Uterus (tissue), 4 donors: ENCODE results near the gene KCNG2. TPM values are rescaled to one million over a fixed set of nuclear protein-coding genes. Genes with fewer than 3 reads are reported as not detected.

Experiments used
- DNase-seq, 2 donors: peaks; one replicate each; pipeline ENCODE4 v3.0.0-alpha.2; 2019 to 2020
- H3K27ac ChIP-seq, 2 donors: fragments of 200-600 bp; sonication (generic); 1 replicate in 1 of 2; 2 replicates in 1 of 2; pipeline ENCODE4 v1.5.1; 2016 to 2018
- H3K27me3 ChIP-seq, 2 donors: fragments of 200-600 bp; sonication (generic); one replicate each; pipeline ENCODE4 v1.5.1; 2018 to 2019; ENCODE audit warnings: control low read depth in 1 of 2
- H3K36me3 ChIP-seq, 2 donors: fragments of 200-600 bp; sonication (generic); one replicate each; pipeline ENCODE4 v1.5.1; 2019; ENCODE audit warnings: control low read depth in 1 of 2
- H3K4me1 ChIP-seq, 2 donors: fragments of 200-600 bp; sonication (generic); one replicate each; pipeline ENCODE4 v1.5.1; 2018 to 2019; ENCODE audit warnings: control low read depth in 1 of 2
- H3K4me3 ChIP-seq, 2 donors: fragments of 200-600 bp; sonication (generic); 1 replicate in 1 of 2; 2 replicates in 1 of 2; pipeline ENCODE4 v1.5.1; 2018 to 2019; ENCODE audit warnings: mild to moderate bottlenecking in 1 of 2
- H3K9me3 ChIP-seq, 2 donors: fragments of 200-600 bp; sonication (generic); one replicate each; pipeline ENCODE4 v1.5.1; 2019; ENCODE audit warnings: control low read depth in 1 of 2
- CTCF ChIP-seq, 4 experiments: fragments of 200-600 bp in 2 of 4; fragments of 450-650 bp in 2 of 4; sonication (generic) in 2 of 4; IDR thresholded peaks; one replicate each; pipeline ENCODE4 v1.5.1; 2016 to 2019; ENCODE audit warnings: antibody characterized with exemption in 4 of 4, mild to moderate bottlenecking in 2 of 4, moderate library complexity in 1 of 4
- POLR2A ChIP-seq, 2 donors: fragments of 450-650 bp; IDR thresholded peaks; one replicate each; pipeline ENCODE4 v1.6.1; 2016; ENCODE audit warnings: antibody characterized with exemption in 2 of 2, mild to moderate bottlenecking in 1 of 2, moderate library complexity in 1 of 2
- intact Hi-C: fragments of 100-400 bp; cut with DNase I; formaldehyde crosslinking; loops from one replicate; pipeline ENCODE4 v1.15.1; 2023; ENCODE audit warnings: low total_unique reads
- total RNA-seq, 4 donors: library from RNA; depleted of rRNA in 3 of 4; stranded (reverse); fragments of >200 nt in 3 of 4; gene quantifications; one replicate each; pipeline versions ENCODE4 v1.1.0 to v1.2.4, GENCODE V29; 2014 to 2023
- donor health status: DM: yes; HTN: yes; CAD: no.

Gene KCNG2
- total RNA-seq, 4 donors from 2014 or later, result 0.59 TPM; not detected in 3

DNA sequence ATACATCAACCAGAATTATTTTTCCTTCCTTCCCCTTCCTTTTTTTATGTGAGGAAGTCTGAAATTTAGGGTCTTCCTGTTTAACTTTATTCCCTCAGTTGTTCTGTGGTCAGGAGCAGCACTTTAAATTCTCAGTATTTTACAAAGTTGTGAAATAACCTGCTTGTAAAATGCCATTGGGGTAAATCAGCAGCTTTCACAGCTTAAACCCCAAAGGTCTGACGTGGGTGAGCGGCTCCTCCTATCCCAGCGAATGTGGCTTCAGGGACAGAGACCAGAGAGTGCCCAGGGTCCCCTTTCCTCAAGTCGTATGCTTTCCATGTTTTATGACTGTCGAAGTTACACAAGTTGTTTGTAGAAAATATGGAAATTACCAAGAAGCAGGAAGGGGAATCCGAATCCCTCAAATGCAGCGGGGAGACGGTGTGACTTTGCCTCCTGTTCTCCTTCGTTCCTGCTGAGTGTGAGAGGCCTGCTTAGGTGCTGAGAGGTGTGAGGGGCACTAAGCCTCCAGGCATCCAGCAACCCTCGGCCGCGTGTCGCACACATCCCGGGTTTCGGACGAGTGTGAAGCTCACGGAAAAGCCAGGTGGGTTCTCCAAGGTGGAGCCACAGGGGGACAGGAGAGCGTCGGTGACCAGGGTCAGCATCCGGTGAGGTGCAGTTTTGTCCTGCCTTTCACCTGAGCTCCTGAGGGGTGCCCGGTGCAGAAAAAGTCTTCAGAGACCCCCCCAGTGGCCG, 10.8 kb upstream of the KCNG2 start:
- Histone ChIP-seq H3K9me3 (no peaks in the 10 kb centered on the region), H3K4me1 (peaks cover 0 to 6% of the 10 kb centered on the region in 2 donors)
- no peak for DNase-seq

DNA sequence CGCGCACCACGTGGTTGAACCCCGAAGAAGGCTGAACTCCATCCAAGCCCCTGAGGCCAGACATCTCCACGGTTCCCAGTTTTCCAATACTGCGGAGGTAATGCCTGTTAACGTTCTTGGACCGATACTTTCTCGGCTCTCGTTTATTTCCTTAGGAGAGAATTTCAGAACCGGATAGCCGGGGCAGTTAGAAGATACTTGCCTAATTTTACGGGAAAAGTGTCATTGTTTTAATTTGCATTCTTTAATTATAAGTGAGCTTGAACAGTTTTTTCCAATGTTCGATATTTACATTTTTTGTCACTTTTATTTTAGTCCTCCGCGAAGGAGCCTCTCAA, 10.2 kb upstream of the KCNG2 start:
- intact Hi-C loops, result no loop called here
- peaks cover 5 to 20% of the 10 kb centered on the region in 2 donors for H3K27me3 ChIP-seq
- H3K4me3 ChIP-seq, result no peak overlapping the region
- no peak for DNase-seq
- H3K36me3 ChIP-seq, result no peaks in the 10 kb centered on the region
- no peaks in the 10 kb centered on the region for H3K9me3 ChIP-seq
- TF ChIP-seq CTCF (IDR thresholded peaks at IDR 0.05) (no peak), POLR2A (IDR thresholded peaks at IDR 0.05) (no peak)
- peaks cover 0 to 6% of the 10 kb centered on the region in 2 donors for H3K4me1 ChIP-seq
- H3K27ac ChIP-seq, result no peak overlapping the region

More for the DNA sequence above, 10.8 kb upstream of the KCNG2 start:
- no peaks in the 10 kb centered on the region for H3K36me3 ChIP-seq
- no peak overlapping the region for H3K4me3 ChIP-seq
- intact Hi-C loops, result no loop called here
- peaks cover 5 to 20% of the 10 kb centered on the region in 2 donors for H3K27me3 ChIP-seq
- TF ChIP-seq CTCF (IDR thresholded peaks at IDR 0.05) (no peak), POLR2A (IDR thresholded peaks at IDR 0.05) (no peak)
- H3K27ac ChIP-seq, result no peak overlapping the region

GRCh38 chr18:79787865-79788733, 9.6 kb upstream of the KCNG2 start:
- intact Hi-C loops, result no loop called here
- Histone ChIP-seq H3K4me1 (peaks cover 0 to 6% of the 10 kb centered on the region in 2 donors), H3K27ac (no peak overlapping the region), H3K9me3 (no peaks in the 10 kb centered on the region), H3K36me3 (no peaks in the 10 kb centered on the region), H3K4me3 (no peak overlapping the region), H3K27me3 (peaks cover 5 to 24% of the 10 kb centered on the region in 2 donors)
- TF ChIP-seq POLR2A (IDR thresholded peaks at IDR 0.05) (no peak), CTCF (IDR thresholded peaks at IDR 0.05) (no peak)
- DNase-seq, result no peak

GRCh38 chr18:79788734-79789085, 9.0 kb upstream of the KCNG2 start:
- Histone ChIP-seq H3K4me1 (peaks cover 0 to 6% of the 10 kb centered on the region in 2 donors), H3K36me3 (no peaks in the 10 kb centered on the region), H3K9me3 (no peaks in the 10 kb centered on the region), H3K4me3 (no peak overlapping the region), H3K27ac (no peak overlapping the region), H3K27me3 (peaks cover 5 to 25% of the 10 kb centered on the region in 2 donors)
- intact Hi-C loops, result no loop called here
- DNase-seq, result no peak
- TF ChIP-seq CTCF (IDR thresholded peaks at IDR 0.05) (no peak), POLR2A (IDR thresholded peaks at IDR 0.05) (no peak)
